HFFc6 (cell line): ENCODE measurements around the gene IGSF22. TPM values are rescaled to one million over a fixed set of nuclear protein-coding genes. Genes with fewer than 3 reads are reported as not detected.
"Not testable (repeated sequence)": the region's sequence is repeated elsewhere in the genome, so short reads cannot be mapped to it uniquely, and the experiment has no call there.

Experiments used
- DNase-seq: peaks from one replicate; pipeline ENCODE4 v3.0.0-alpha.2; 2018
- H3K27ac Mint-ChIP-seq: 2 replicates; pipeline ENCODE4 v1.8.0; 2020; ENCODE audit warnings: mild to moderate bottlenecking, mixed read lengths
- H3K27me3 Mint-ChIP-seq: 2 replicates; pipeline ENCODE4 v1.8.0; 2021; ENCODE audit warnings: mild to moderate bottlenecking, moderate library complexity, mixed read lengths; ENCODE audit not compliant: insufficient read depth
- H3K36me3 Mint-ChIP-seq: 2 replicates; pipeline ENCODE4 v1.8.0; 2021; ENCODE audit warnings: low read depth, mixed read lengths
- H3K4me1 Mint-ChIP-seq: 2 replicates; pipeline ENCODE4 v1.8.0; 2020; ENCODE audit warnings: low read depth, mixed read lengths
- H3K4me3 Mint-ChIP-seq: 2 replicates; pipeline ENCODE4 v1.8.0; 2020; ENCODE audit warnings: mild to moderate bottlenecking, moderate library complexity, mixed read lengths
- H3K9me3 Mint-ChIP-seq: 2 replicates; pipeline ENCODE4 v1.8.0; 2020; ENCODE audit warnings: mild to moderate bottlenecking, mixed read lengths
- total RNA-seq, 6 experiments: library from RNA; stranded (reverse); fragmentation: NEBNext Ultra II Directional; extraction: Animal tissue kit (Norgen Biotek cat#: 25700); gene quantifications; 2 replicates in 1 of 6; 3 replicates in 5 of 6; pipeline ENCODE4 v1.2.3, GENCODE V29; 2021
- TF ChIP-seq, protein P1 (sequence below): fragments of 200-600 bp; sonication (generic); IDR thresholded peaks from 2 replicates; pipeline ENCODE4 v1.5.0; 2021; ENCODE audit warnings: antibody characterized with exemption, mild to moderate bottlenecking

IGSF22 gene
- total RNA-seq, 6 experiments from 2014 or later = not detected

DNA sequence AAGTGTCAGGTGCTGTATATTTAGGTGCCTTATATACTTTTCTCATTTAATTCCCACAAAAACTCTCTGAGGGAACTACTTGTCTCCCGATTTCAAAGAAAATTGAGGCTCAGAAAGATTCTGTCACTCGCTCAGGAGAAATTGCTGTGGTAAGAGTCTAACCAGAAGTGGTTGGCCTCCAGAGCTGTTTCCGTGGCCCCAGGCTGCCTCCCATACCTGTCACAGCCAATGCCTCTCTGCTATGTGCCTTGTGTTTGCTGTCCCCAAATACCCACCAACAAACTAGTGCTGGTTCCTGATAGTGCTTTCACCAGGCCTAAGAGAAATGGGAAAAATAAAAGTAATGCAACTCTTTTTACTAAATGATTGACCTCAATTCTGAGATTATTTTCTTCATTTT is 48.4 kb downstream of the IGSF22 start:
- no peaks in the 10 kb centered on the region for H3K36me3 Mint-ChIP-seq
- peaks cover 13% of the 10 kb centered on the region for H3K27me3 Mint-ChIP-seq
- DNase-seq = no peak
- no peak overlapping the region for H3K27ac Mint-ChIP-seq
- TF ChIP-seq, protein P1, sequence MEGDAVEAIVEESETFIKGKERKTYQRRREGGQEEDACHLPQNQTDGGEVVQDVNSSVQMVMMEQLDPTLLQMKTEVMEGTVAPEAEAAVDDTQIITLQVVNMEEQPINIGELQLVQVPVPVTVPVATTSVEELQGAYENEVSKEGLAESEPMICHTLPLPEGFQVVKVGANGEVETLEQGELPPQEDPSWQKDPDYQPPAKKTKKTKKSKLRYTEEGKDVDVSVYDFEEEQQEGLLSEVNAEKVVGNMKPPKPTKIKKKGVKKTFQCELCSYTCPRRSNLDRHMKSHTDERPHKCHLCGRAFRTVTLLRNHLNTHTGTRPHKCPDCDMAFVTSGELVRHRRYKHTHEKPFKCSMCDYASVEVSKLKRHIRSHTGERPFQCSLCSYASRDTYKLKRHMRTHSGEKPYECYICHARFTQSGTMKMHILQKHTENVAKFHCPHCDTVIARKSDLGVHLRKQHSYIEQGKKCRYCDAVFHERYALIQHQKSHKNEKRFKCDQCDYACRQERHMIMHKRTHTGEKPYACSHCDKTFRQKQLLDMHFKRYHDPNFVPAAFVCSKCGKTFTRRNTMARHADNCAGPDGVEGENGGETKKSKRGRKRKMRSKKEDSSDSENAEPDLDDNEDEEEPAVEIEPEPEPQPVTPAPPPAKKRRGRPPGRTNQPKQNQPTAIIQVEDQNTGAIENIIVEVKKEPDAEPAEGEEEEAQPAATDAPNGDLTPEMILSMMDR = no peak
- no peaks in the 10 kb centered on the region for H3K9me3 Mint-ChIP-seq
- H3K4me1 Mint-ChIP-seq = no peaks in the 10 kb centered on the region
- no peak overlapping the region for H3K4me3 Mint-ChIP-seq

DNA sequence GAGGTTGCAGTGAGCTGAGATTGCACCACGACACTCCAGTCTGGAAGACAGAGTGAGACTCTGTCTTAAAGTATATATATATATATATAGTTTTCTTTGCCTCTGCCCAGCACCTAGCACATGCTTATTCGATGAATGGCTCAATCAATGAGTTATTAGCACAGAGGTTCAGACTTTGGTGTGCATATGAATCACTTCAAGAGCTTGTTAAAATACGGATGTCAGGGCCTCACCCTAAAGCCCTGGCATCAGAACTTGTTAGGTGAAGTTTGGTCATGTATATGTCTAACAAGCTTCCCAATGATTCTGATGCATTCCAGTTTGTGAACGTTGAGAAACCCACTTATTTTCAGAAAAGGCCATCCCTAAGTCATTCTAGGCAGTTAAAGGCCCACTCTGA is 49.2 kb downstream of the IGSF22 start:
- DNase-seq = no peak
- peaks cover 13% of the 10 kb centered on the region for H3K27me3 Mint-ChIP-seq
- no peaks in the 10 kb centered on the region for H3K4me1 Mint-ChIP-seq
- H3K4me3 Mint-ChIP-seq = no peak overlapping the region
- no peaks in the 10 kb centered on the region for H3K36me3 Mint-ChIP-seq
- no peak overlapping the region for H3K27ac Mint-ChIP-seq
- TF ChIP-seq, protein P1 = no peak
- H3K9me3 Mint-ChIP-seq = no peaks in the 10 kb centered on the region

DNA sequence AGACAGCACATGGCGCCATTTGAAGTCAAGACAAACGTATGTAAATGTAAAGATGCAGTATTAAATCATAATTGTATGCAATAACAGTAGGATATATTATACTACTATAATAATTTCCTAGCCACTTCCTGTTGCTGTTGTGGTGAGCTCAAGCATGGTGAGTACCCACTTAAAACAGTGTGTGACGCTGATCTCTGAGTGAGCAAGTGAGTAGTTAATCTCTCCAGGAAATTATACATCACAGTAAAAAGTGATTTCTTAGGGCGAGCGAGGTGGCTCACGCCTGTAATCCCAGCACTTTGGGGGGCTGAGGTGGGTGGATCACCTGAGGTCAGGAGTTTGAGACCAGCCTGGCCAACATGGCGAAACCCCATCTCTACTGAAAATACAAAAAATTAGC is 53.8 kb downstream of the IGSF22 start:
- H3K36me3 Mint-ChIP-seq, H3K4me3 Mint-ChIP-seq, H3K27me3 Mint-ChIP-seq, H3K27ac Mint-ChIP-seq, DNase-seq, H3K9me3 Mint-ChIP-seq: not testable (repeated sequence)
- H3K4me1 Mint-ChIP-seq = peaks cover 17% of the 10 kb centered on the region

DNA sequence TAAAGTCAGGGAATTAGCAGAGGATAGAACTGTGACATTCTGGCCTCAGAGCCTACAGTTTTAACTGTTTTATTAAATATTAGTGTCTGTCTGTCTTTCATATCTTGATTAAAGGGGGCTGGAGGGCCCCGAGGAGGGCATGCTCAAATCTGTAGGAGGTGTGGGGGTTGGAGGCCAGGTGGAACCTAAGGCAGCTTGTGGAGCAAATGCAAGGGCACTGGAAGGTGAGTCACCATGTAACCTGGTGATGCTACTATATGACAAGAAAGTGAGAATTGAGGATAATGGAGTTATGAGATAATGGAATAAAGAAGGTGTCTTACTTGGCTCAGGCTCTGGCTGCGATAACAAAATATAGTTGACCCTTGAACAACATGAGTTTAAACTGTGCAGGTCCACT is 54.7 kb downstream of the IGSF22 start:
- Mint-ChIP-seq H3K9me3 (no peaks in the 10 kb centered on the region), H3K4me1 (peaks cover 17% of the 10 kb centered on the region), H3K4me3 (no peak overlapping the region), H3K36me3 (no peaks in the 10 kb centered on the region), H3K27me3 (peaks cover 9% of the 10 kb centered on the region), H3K27ac (no peak overlapping the region)
- TF ChIP-seq, protein P1 = no peak
- no peak for DNase-seq

DNA sequence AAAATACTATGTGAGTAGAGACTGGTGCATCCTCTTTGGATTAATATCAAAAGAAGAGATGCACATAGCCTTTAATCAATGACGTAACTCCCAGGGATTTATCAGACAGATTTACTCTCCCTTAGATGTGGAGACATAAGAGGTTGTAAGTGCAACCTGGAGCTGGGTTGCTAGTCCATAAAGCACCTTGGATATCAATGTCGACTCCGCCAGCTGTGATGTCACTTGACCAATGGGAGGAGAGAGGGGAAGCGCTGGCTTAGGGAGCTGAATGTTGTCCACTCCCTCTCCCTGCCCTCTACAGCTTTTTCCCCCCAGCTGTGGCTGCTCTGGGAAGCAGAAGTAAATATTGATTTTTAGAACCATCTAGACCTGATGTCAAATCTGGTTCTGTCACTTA is 56.3 kb downstream of the IGSF22 start:
- H3K27ac Mint-ChIP-seq = no peak overlapping the region
- H3K9me3 Mint-ChIP-seq = no peaks in the 10 kb centered on the region
- peak overlapping the region; percentile 31; the same call in 1 of the 2 replicates for H3K4me3 Mint-ChIP-seq
- DNase-seq = no peak
- H3K4me1 Mint-ChIP-seq = peaks cover 17% of the 10 kb centered on the region
- TF ChIP-seq, protein P1 = no peak
- no peaks in the 10 kb centered on the region for H3K36me3 Mint-ChIP-seq
- peaks cover 8% of the 10 kb centered on the region for H3K27me3 Mint-ChIP-seq

DNA sequence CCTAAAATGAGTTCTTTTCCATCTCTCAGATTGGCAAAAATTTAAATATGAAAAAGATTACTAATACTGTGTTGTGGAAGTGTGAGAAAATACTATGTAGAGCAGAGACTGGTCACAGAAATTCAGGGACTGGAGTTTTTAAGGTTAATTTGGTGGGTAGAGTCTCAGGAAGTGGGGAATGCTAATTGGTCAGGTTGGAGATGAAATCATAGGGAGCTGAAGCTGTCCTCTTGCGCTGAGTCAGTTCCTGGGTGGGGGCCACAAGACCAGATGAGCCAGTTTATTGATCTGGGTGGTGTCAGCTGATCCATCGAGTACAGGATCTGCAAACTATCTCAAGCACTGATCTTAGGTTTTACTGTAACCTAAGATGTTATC is 56.8 kb downstream of the IGSF22 start:
- Mint-ChIP-seq H3K27ac (no peak overlapping the region), H3K4me1 (peaks cover 17% of the 10 kb centered on the region), H3K4me3 (peak overlapping the region; percentile 31; the same call in 1 of the 2 replicates), H3K9me3 (no peaks in the 10 kb centered on the region), H3K27me3 (peaks cover 8% of the 10 kb centered on the region), H3K36me3 (no peaks in the 10 kb centered on the region)
- TF ChIP-seq, protein P1 = no peak
- peak; percentile 1 for DNase-seq
